Spleen (tissue), 7 donors: ENCODE results near the gene LPGAT1.

Experiments
- CTCF ChIP-seq, 11 experiments: fragments of 200-600 bp in 7 of 11; fragments of 450-650 bp in 4 of 11; sonication (generic) in 4 of 11; IDR thresholded peaks in 8 of 11; conservative IDR thresholded peaks in 3 of 11; 1 replicate in 7 of 11; 2 replicates in 4 of 11; pipeline versions ENCODE4 v1.4.0 to v1.8.0; 2016 to 2021; ENCODE audit warnings: antibody characterized with exemption in 11 of 11, inconsistent platforms in 4 of 11, mild to moderate bottlenecking in 1 of 11
- POLR2A ChIP-seq, 3 donors: fragments of 450-650 bp; IDR thresholded peaks; one replicate each; pipeline ENCODE4 v1.5.1; 2017; ENCODE audit warnings: antibody characterized with exemption in 3 of 3, mild to moderate bottlenecking in 1 of 3
- POLR2AphosphoS5 ChIP-seq, 3 donors: sonication (generic); formaldehyde crosslinking; IDR thresholded peaks; one replicate each; pipeline ENCODE4 v1.5.1; 2017; ENCODE audit warnings: antibody characterized with exemption in 3 of 3
- donor health status: DM: no; HTN: no; CAD: no; lungs with moderate emphysema.
- donor health status: DM: no; HTN: no; CAD: no.
- donor health status: DM: no; HTN: no; CAD: no.

DNA sequence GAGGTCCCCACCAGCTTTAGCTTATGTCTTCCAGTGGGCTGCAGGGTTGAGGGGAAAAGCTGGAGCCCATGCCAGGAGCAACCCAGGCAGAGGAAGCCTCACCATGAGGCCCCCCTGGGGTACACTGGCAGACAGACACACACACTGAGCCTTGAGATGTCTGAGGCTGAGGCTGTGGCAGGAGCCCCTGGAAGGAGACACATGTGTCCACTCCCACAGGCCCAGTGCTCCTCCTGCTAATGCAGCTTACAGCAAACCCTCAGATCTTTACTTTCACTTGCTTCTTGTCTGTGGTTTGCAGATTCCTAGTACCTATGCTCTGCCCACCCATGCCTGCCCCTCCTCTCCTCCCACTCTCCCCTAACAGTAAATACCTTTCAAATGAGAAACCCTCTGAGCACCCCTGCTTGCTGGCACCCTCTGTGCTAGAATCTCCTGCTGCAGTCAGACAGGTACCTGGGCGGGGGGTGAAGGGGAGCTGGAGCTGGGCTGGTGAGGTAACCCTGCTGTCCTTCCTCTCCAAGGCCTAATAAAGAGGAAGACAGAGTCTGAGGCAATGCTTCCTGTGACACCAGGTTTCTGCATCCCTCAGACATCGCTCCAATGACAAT lies 91.8 kb downstream of the LPGAT1 start:
- TF ChIP-seq POLR2A (IDR thresholded peaks at IDR 0.05) = no peak
- TF ChIP-seq POLR2AphosphoS5 (IDR thresholded peaks at IDR 0.05) = no peak
- TF ChIP-seq CTCF (IDR thresholded peaks at IDR 0.05 in 8 of 11, conservative IDR thresholded peaks at IDR 0.05 in 3 of 11) = no peak
